Right cardiac atrium (tissue), 5 donors: ENCODE measurements around the gene OSGIN1. TPM values are rescaled to one million over a fixed set of nuclear protein-coding genes. Genes with fewer than 3 reads are reported as not detected.
A peak's percentile ranks its signal among the peaks of the same experiment; 100 is the strongest.

Experiments used
- ATAC-seq, 2 donors: fragments of 200-7000 bp; cut with Tn5 transposase; one replicate each; pipeline versions ENCODE4 v1.8.0 to v1.9.1; 2020; ENCODE audit warnings: moderate library complexity in 2 of 2, mild to moderate bottlenecking in 1 of 2
- DNase-seq, 3 donors: peaks; one replicate each; pipeline ENCODE4 v3.0.0-alpha.2; 2020
- H3K27ac ChIP-seq: one replicate; pipeline ENCODE4 v1.5.1; 2013; ENCODE audit warnings: mild to moderate bottlenecking, low read length, control low read depth, moderate library complexity
- H3K27me3 ChIP-seq: one replicate; pipeline ENCODE4 v1.6.1; 2013; ENCODE audit not compliant: control insufficient read depth, insufficient read depth
- H3K4me1 ChIP-seq: one replicate; pipeline ENCODE4 v1.6.1; 2013; ENCODE audit warnings: low read length; ENCODE audit not compliant: control insufficient read depth, insufficient read depth
- H3K4me3 ChIP-seq: one replicate; pipeline ENCODE4 v1.5.1; 2013; ENCODE audit warnings: low read length, control low read depth
- H3K9me3 ChIP-seq: one replicate; pipeline ENCODE4 v1.6.1; 2013; ENCODE audit warnings: low read length; ENCODE audit not compliant: control insufficient read depth
- WGBS: extraction: QIAGEN DNeasy Blood & Tissue Kit; methylation state at CpG from one replicate; pipeline ENCODE4 v1.1.7; 2013; 5-methylcytosine and 5-hydroxymethylcytosine counted together
- intact Hi-C, 4 donors: fragments of 100-400 bp; cut with DNase I; formaldehyde crosslinking; loops; one replicate each; pipeline versions ENCODE4 v1.11.0 to v1.14.0; 2022 to 2023
- polyA plus RNA-seq: library from polyadenylated mRNA; stranded (reverse); fragments of 200-250 nt; gene quantifications from one replicate; pipeline ENCODE4 v1.2.3, GENCODE V29; 2013
- total RNA-seq, 4 donors: library from RNA; stranded (reverse); fragmentation: NEBNext Ultra II Directional; extraction: Animal tissue kit (Norgen Biotek cat#: 25700); gene quantifications; one replicate each; pipeline ENCODE4 v1.2.1, GENCODE V29; 2021
- donor health status: healthy with polysubstance abuse.
- donor health status: DM: no; HTN: yes; CAD: no.
- donor health status: DM: no; HTN: no; CAD: no.
- donor health status: DM: no; HTN: yes; CAD: no; lungs with severe emphysema.
- donor health status: DM: yes; HTN: yes; CAD: no.

OSGIN1 gene
- total and polyA plus RNA-seq, 5 donors: 2.4 to 6.8 (median 3.6) TPM

DNA sequence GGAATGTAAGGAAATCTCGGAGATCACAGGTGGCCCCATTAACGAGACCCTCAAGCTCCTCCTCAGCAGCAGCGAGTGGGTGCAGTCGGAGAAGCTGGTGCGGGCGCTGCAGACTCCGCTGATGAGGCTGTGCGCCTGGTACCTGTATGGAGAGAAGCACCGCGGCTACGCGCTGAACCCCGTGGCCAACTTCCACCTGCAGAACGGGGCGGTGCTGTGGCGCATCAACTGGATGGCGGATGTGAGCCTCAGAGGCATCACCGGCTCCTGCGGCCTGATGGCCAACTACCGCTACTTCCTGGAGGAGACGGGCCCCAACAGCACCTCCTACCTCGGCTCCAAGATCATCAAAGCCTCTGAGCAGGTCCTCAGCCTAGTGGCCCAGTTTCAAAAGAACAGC lies 38.0 kb upstream of the OSGIN1 start:
- H3K4me3 ChIP-seq: no peak overlapping the region
- intact Hi-C loops: no loop called here
- H3K4me1 ChIP-seq: peaks cover 2% of the 10 kb centered on the region
- no peak overlapping the region for H3K27ac ChIP-seq
- DNase-seq: peak in 1 of 3 donors; percentile 54
- no peak for ATAC-seq
- no peaks in the 10 kb centered on the region for H3K27me3 ChIP-seq
- 95% methylated on average over 22 of the region's 22 CpGs for WGBS
- no peaks in the 10 kb centered on the region for H3K9me3 ChIP-seq

DNA sequence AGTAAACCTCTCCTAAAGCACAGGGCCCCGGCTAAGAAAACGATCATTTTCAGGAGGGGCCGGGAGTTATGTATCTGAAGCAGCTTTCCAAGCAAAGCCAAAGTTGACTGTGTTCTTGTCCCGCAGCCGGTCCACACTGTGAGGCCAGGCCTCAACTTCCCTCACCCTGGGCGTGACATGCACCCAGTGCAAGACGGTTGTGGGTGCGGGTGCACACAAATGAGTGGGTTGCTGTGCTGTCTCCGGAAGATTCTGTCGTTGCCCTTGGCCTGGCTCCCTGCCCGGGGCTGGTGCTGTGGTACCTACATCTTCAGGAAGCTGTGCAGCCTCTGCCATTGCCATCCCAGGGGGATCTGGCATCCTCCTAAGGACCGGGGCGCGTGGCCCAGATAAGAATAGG lies 37.5 kb upstream of the OSGIN1 start:
- 91% methylated on average over 14 of the region's 14 CpGs for WGBS
- H3K27me3 ChIP-seq: no peaks in the 10 kb centered on the region

DNA sequence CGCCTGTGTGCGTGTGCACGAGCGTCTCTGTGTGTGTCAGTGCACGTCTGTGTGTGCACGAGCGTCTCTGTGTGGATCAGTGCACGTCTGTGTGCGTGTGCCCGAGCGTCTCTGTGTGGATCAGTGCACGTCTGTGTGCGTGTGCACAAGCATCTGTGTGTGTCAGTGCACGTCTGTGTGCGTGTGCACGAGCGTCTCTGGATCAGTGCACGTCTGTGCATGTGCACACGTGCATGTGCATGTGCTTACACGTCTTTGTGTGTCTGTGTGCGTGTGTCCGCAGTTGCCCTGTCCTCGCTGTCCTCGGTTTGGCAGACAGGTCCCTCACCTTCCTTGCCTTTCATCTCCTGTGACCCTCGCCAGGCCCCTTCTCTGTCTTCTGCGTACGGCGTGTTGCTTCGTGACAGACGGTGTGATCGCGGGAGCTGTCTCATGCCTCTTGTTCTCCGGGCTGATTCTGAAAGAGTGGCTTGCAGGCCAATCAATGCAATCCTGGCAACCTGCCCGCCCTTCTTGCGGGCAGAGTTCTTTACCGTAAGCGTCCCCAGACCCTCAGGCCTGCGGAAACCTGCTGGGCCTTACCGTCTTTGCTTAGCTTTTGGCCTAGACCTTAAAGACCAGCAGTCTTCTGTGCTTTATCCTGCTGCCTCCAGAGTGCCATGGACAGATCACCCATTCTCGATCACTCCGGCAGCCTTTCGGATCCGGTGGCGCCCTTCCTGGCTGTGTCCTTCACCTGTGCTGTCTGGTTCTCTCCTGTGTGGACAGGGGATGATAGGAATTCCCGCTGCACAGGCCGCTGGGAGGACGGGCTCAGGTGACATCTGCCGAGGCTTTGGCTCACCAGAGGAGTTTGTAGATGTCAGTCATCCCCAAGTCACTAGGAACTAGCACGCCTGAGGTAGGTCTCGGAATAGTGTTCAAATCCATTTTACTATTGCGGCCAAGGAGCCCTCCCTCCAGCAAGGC lies 35.6 kb upstream of the OSGIN1 start:
- Histone ChIP-seq H3K9me3 (no peaks in the 10 kb centered on the region), H3K4me3 (no peak overlapping the region), H3K27me3 (no peaks in the 10 kb centered on the region), H3K27ac (no peak overlapping the region), H3K4me1 (peaks cover 2% of the 10 kb centered on the region)
- WGBS: 97% methylated on average over 51 of the region's 51 CpGs
- ATAC-seq (no peak), DNase-seq (peak in 1 of 3 donors; percentile 41)
- intact Hi-C loops: no loop called here

More for the DNA sequence above, 37.5 kb upstream of the OSGIN1 start:
- peaks cover 2% of the 10 kb centered on the region for H3K4me1 ChIP-seq
- H3K9me3 ChIP-seq: no peaks in the 10 kb centered on the region
- DNase-seq (peak in 1 of 3 donors; percentile 32), ATAC-seq (no peak)
- intact Hi-C loops: no loop called here
- no peak overlapping the region for H3K4me3 ChIP-seq
- H3K27ac ChIP-seq: no peak overlapping the region

DNA sequence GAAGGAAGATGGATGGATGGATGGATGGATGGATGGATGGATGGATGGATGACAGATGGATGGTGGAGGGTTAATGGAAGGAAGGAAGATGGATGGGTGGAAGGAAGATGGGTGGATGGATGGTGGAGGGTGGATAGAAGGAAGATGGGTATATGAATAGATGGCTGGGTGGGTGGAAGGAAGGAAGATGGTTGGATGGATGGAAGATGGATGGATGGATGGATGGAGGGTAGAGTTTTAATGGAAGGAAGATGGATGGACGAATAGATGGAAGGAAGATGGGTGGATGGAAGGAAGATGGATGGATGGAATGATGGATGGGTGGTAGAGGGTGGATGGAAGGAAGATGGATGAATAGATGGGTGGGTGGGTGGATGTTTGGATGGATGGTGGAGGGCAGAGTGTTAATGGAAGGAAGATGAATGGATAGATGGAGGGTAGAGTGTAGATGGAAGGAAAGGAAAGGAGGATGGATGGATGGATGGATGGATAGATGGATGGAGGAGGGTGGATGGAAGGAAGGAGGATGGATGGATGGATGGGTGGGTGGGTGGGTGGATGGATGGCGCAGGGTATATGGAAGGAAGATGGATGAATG lies 32.0 kb upstream of the OSGIN1 start:
- no peak for DNase-seq
- intact Hi-C loops: no loop called here
- no peak overlapping the region for H3K4me3 ChIP-seq
- ATAC-seq: no peak
- H3K27me3 ChIP-seq: no peaks in the 10 kb centered on the region
- H3K9me3 ChIP-seq: no peaks in the 10 kb centered on the region
- H3K4me1 ChIP-seq: no peaks in the 10 kb centered on the region
- 94% methylated on average over 2 of the region's 2 CpGs for WGBS
- no peak overlapping the region for H3K27ac ChIP-seq

DNA sequence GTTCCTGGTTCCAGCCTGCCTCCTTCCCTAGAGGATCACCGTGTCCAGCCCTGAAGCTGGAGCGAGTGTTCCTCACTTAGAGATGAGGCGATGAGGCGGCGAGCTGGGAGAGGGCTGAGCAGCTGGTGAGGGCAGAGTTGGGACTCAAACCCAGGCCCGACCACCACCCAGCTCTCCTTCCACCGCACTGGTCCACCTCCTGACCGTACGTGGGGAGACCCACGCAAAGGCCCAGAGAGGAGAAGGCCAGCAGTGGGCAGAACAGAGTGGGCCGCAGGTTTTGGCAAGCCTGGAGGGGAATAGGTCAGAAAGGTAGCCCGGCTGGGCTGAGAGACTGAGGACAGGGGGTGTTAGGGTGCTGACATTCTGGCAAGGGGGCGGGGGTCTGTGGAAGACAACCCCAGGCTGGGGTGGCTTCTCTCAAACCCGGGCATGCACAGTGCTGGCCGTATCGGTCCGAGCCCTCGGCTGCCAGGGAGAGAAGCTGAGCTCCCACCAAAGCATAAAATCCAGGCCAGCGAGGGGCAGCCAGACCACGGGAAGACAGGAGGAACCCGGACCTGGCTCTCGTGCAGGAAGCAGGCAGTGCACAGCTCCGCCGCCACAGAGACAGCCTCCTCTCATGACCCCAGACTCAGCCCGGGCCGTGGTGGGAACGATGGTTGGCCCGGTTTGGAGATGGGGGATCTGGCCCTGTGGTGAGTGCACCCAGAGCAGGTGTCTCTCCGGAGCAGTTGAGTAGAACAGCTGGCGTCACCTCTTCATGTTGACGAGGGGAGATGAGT lies 29.3 kb upstream of the OSGIN1 start:
- no peaks in the 10 kb centered on the region for H3K4me1 ChIP-seq
- ATAC-seq (no peak), DNase-seq (peak in 1 of 3 donors; percentile 46)
- WGBS: 85% methylated on average over 31 of the region's 31 CpGs
- no peaks in the 10 kb centered on the region for H3K27me3 ChIP-seq
- intact Hi-C loops: no loop called here
- no peak overlapping the region for H3K27ac ChIP-seq
- H3K9me3 ChIP-seq: no peaks in the 10 kb centered on the region
- H3K4me3 ChIP-seq: no peak overlapping the region

DNA sequence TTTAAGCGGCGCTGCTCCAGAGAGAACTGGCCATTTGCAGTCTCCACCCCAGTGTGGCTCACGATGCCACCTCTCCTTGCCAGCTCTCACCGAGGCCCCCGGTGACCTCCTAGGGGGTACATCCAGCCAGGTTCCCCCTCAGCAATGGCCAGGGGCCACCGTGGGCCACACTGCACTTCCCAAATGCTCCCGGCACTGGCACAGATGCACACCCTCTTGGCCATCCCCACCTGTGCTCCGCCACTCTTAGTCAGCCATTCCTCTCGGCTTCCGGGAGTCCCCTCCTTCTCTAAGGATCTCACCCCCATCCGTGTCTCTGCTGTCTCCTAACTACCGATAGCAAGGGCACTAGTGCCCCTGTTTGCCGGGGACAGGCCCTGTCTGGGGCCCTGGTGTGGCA lies 28.4 kb upstream of the OSGIN1 start:
- no peaks in the 10 kb centered on the region for H3K27me3 ChIP-seq
- intact Hi-C loops: no loop called here
- H3K27ac ChIP-seq: no peak overlapping the region
- DNase-seq: peak in 1 of 3 donors; percentile 28
- 87% methylated on average over 13 of the region's 13 CpGs for WGBS
- no peak for ATAC-seq
- H3K9me3 ChIP-seq: no peaks in the 10 kb centered on the region
- no peaks in the 10 kb centered on the region for H3K4me1 ChIP-seq
- H3K4me3 ChIP-seq: no peak overlapping the region

DNA sequence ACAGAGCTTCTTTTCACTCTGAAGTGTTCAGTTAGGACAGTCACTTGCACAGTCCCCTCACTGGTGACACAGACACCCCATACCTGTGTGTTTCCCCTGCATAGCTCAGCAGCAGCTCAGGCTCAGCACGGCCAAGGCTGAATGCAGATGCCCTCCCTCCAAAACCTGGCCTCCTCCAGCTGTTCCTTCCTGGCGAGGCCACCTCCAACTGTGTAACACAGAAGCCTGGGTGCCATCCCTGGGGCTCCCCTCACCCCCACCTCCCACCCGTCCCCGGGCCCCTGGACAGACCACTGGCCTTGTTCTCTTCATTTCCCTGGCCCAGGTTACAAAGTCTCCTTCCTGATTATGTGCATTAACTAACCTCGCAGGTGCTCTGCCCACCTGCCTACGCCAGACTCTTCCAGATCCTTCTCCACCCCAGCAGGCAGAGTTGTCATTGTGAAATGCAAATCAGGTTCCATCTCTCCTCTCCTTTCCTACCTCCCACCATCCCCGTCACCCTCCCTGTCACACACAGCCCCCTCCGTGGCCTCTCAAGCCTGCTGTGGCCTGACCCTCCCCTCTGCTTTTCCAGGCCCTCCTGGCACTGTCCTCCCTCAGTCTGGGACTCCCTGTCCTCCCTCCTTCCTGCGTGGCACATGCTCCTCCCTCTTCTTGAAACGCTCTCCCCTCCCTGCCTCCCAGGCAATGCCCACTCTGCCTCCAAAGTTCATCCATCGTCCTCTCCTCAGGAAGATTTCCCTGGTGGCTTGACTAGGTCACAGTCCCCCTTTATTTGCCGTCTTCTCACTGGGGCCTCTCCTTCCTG lies 27.7 kb upstream of the OSGIN1 start:
- intact Hi-C loops: no loop called here
- no peak overlapping the region for H3K4me3 ChIP-seq
- ATAC-seq (no peak), DNase-seq (peak in 1 of 3 donors; percentile 39)
- no peaks in the 10 kb centered on the region for H3K27me3 ChIP-seq
- H3K9me3 ChIP-seq: no peaks in the 10 kb centered on the region
- H3K27ac ChIP-seq: no peak overlapping the region
- H3K4me1 ChIP-seq: no peaks in the 10 kb centered on the region
- 85% methylated on average over 12 of the region's 12 CpGs for WGBS

DNA sequence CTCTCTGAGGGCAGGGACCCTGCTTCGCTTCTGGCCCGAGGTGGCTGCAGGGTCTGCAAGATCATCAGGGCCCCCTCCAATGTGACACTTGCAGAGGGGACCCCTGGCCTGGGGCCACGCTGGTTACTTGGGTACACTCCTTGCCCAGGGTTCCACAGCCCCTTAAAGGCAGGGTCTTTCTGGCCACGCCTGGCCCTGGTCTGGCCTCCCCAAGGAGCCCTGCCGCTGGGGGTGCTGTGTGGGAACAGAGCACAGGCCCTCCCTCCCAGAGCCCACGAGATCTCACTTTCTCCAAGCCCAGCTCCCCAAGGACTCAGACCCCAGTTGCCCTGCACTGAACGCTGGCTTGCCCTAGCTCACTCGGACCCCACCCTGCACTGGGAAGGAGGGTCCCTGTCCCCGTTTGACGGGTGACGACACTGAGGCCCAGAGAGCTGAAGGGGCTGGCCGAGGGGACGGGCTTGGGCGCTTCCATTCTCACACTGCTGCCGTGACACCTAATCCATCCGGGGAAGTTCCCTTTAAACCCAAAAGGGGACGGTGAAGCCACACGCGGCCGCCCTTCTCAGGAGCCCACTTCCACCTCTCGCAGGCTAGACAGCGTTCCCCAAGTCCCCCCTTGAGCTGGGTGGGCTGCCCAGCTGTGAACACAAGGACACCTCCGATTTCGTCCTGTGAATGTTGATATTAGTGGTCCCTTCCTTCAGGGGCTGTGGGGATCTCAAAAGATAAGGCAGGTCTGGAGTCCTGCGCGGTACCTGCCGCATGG lies 26.9 kb upstream of the OSGIN1 start:
- H3K9me3 ChIP-seq: no peaks in the 10 kb centered on the region
- WGBS: 54% methylated on average over 27 of the region's 27 CpGs
- ATAC-seq (peak in 1 of 2 donors; percentile 4), DNase-seq (peak in 1 of 3 donors; percentile 53)
- H3K27ac ChIP-seq: no peak overlapping the region
- no peaks in the 10 kb centered on the region for H3K4me1 ChIP-seq
- intact Hi-C loops: no loop called here
- no peak overlapping the region for H3K4me3 ChIP-seq
- no peaks in the 10 kb centered on the region for H3K27me3 ChIP-seq

DNA sequence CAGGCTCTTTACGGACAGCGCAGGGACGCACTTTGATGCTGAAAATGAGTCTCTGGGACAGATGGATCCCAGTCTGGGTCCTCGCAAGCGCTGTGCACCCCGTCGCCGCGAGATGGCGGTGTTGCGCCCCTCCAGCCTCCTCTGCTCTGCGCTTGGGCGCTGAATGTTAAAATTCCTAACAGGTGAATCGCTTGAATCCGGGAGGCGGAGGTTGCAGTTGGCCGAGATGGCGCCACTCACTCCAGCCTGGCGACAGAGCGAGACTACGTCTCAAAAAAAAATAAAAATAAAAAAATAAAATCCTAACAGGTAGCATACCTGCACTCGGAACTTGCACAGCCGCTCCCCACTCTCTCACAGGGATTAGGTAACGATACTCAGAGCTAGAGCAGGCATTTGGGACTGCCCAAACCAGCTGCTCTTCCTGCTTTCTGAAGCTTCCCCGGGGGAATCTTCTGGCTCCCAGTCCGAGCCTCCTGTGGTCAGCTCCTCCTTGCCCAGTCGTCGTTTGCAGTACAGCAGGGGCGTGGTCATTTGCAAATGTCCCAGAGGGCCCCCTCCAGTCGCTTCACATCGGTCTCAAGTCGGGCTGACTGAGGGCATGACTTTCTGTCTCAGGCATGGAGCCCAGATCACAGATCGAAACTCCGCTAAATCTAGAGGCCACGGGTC lies 26.2 kb upstream of the OSGIN1 start:
- Histone ChIP-seq H3K27ac (no peak overlapping the region), H3K27me3 (no peaks in the 10 kb centered on the region), H3K9me3 (no peaks in the 10 kb centered on the region), H3K4me3 (no peak overlapping the region), H3K4me1 (no peaks in the 10 kb centered on the region)
- DNase-seq (peak; percentile 57 to 87 (median 86)), ATAC-seq (peak; percentile 64 to 67)
- WGBS: 22% methylated on average over 35 of the region's 35 CpGs
- intact Hi-C loops: no loop called here
